SKM-1 (cell line): ENCODE data around the gene LAMC2.
"Not testable (repeated sequence)": the region's sequence is repeated elsewhere in the genome, so short reads cannot be mapped to it uniquely, and the experiment has no call there.

ENCODE experiments used
- DNase-seq: peaks from one replicate; lab custom pipeline; 2025; ENCODE audit not compliant: unreplicated experiment; lab: John Stamatoyannopoulos, UW

Gene LAMC2

GRCh38 chr1:183185941-183186490, at the start of gene LAMC2:
Gene LAMC2, plus strand, starts transcription at chr1:183186264. Its CDS starts 89 bp downstream, at chr1:183186353.
- no peak for DNase-seq

DNA sequence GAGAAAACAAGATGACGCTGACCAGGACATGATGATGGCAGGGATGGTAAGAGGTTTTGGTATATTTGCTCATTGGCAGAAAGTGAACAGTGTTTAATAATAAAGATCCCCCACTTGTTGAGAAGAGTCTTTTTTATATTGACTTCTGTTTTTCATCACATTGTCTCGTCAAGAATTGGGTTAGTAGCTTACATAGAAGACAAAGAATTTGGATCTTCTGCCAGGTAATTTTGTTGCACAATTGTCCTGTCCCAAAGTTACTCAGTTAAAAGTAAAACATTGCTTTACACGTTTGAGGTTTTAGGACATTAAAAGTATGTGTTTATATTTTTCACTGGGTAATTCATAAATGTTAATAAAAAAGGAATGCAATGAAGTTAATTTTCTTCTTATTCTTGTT, 48.3 kb upstream of the LAMC2 start:
- DNase-seq: no peak

DNA sequence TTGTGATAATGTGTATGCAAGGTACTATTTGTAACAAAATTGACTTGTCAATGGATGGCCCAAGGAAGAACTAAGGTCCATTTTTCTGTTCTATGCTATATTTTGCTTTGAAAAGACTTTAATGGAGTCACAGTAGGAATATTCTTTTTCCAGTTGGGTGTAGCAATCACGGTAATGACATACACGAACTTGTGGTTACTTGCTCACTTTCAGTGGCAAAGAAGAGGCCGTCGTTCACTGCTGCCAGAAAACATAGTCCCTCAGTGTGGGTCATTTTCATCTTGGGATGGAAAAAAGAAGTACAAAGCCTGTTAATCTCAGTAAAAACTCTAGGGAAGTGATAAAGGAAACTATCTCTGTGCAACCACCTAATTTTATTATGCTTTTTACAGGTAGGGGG, 47.8 kb upstream of the LAMC2 start:
- no peak for DNase-seq

DNA sequence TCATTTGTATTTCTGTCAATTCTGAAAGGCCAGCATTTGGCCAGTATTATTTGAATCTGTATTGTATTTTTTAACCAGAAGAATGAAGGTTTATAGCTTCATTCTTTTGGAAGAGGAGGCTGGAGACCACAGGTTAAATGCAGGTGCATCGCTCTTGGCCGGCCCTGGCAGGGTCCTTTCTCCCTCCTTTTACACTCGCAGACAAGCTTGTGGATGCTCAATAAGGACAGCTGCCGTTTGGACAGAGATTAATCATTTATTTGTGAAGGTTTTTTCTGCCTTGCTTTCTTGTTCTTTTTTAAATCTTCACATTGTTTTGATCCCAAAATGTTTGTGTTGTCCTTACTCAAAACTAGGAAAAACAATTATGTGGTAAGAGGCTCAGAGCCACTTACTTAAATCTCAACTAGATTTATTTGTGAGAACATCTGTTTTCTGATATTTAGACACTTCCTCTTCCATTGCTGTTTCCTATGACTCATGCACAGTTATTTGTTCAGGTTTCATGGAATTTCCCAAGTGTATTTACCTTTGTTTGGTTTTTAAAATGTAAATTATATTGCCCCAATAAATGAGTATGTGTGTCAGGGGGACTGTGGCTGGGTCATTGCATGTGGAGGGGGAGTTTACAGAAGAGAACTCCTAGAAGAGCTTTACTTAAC, 46.7 kb upstream of the LAMC2 start:
- no peak for DNase-seq

DNA sequence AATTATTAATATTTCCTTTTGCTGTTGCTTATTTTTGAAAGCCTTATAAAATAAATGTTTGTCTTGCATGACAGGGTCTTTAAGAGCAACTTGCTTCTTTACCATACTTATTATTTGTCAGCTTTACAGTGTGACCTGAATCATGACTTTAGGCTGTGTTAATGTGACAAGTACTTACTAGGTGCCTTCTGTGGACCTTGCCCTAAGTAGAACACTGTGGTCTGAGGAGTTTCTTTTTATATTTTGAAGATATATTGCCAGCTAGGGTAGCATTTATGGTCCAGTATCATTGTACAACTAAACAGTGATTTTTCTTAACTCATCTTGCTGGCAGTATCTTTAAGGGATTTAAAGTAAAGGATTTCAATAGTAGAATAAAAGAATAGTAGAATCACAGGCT, 45.4 kb upstream of the LAMC2 start:
- no peak for DNase-seq

DNA sequence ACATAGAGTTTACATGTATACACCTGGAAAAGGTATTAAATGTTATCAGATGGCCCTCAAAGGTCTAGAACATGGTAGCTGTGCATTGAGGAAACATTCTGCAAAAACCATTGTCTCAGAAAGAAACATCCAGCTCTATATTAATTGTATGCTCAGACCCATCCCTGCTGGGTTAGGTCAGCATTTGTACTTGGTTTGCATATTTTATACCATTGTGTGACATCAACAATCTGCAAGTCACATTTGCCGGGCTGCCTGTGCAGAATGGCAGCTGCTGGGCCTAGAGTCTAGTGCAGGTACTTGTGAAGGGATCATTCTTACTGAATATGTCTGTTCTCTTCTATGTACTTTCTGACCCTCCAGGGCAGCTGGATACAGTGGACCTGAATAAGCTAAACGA, 43.9 kb upstream of the LAMC2 start:
- DNase-seq: no peak

GRCh38 chr1:183143576-183144315, 42.3 kb upstream of the LAMC2 start:
- no peak for DNase-seq

DNA sequence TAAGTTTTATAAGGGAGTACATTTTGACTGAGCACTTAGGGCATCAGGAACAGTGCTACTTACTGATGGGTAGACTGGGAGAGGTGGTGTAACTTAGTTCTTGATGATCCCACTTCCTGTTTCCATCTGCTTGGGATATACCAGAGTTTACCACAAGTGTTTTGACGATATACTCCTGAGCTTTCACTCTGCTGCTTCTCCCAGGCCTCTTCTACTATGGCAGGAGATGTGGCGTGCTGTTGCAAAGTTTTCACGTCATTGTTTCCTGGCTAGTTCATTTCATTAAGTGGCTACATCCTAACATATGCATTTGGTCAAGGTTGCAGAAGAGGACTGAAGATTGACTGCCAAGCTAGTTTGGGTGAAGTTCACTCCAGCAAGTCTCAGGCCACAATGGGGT, 41.3 kb upstream of the LAMC2 start:
- DNase-seq: peak; percentile 27

DNA sequence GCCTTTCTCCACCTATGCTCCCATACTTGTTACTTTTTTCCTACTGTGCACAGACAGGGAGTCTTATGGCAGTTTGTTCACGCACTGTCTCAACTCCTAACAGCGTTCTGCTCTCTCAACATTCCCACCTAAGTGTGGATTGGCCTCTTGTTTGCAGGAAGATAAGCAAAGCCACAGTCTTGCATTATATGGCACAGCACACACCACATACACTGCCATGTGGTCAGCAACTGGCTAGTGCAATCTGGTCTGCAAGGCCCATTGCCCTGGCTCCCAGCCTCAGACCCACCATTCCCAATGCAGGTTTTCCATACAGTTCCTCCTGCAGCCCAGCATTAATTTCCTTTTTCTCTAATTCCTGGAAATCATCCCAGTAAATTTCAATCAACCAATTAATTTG, 38.3 kb upstream of the LAMC2 start:
- DNase-seq: no peak

GRCh38 chr1:183148599-183148998, 37.5 kb upstream of the LAMC2 start:
- no peak for DNase-seq

- DNase-seq: no peak
Measured at GRCh38 chr1:183149273-183149672, 36.8 kb upstream of the LAMC2 start.

DNA sequence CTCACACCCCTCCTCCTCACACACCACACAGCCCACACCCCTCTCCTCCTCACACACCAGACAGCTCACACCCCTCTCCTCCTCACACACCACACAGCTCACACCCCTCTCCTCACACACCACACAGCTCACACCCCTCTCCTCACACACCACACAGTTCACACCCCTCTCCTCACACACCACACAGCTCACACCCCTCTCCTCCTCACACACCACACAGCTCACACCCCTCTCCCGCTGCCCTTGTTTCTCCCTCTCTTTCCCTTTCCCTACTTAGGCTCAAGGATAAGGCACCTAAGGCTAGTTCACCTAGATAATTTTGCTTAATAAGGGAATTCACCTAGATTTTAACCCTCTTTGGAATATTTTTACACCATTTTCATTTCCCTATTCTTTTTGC, 36.0 kb upstream of the LAMC2 start:
- not testable (repeated sequence) for DNase-seq

DNA sequence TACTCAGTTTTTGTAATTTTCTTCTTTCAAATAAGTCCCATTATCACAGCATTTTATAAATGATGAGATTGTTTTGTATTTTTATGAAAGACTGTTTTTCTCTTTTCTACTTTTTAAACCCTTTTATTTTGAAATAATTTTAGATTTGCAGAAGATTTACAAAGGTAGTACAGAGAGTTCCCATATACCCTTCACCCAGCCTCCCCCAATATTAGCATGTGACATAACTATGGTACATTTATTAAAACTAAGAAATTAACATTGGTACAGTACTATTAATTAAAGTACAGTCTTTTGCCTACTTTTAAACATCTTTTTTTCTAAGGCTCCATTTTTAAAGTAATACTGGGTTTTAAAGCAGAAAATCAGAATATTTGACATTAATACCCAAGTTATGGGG, 35.6 kb upstream of the LAMC2 start:
- DNase-seq: no peak

GRCh38 chr1:183152180-183152579, 33.9 kb upstream of the LAMC2 start:
- DNase-seq: no peak

GRCh38 chr1:183155939-183156338, 30.1 kb upstream of the LAMC2 start:
- no peak for DNase-seq

DNA sequence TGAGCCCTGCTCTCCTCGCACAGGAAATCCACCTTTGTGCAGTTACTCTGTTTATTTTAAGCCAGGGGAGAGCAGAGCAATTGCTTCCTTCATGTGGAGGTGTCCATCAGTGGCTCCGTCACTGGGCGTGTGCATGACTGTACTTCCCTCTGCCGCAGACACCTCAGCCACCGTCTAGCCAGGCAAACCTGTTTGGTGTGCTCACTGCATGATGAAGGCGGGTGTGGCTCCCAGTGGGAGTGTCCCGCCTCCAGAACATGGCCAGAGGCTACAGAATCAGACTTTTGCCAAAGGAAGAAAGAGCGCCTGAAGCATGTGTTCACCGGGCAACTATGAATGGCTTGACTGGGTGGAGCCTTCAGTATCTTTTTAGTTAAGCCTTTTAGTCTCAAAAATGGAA, 26.1 kb upstream of the LAMC2 start:
- no peak for DNase-seq

- DNase-seq: no peak
Measured at GRCh38 chr1:183161391-183161790, 24.7 kb upstream of the LAMC2 start.

- no peak for DNase-seq
Measured at GRCh38 chr1:183163316-183163715, 22.7 kb upstream of the LAMC2 start.

DNA sequence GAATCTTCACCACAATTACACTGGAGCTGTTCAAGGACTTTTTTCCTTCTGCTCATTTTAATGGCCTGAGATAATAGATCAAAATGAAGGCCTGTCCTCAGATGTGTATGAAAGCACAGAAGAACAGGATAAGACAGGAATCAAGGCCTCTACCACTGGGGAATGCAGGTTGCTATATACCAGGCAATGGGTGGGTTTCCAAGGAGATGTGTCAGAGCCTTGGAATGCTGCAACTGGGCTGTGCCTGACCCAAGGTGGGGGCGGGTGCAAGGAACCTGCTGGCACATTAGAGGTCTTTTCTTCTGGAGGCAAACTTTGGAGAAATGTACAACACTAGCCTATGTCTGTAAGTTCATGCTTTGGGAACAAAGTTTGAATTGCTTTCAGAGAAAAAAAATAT, 21.7 kb upstream of the LAMC2 start:
- no peak for DNase-seq

GRCh38 chr1:183164963-183165362, 21.1 kb upstream of the LAMC2 start:
- DNase-seq: no peak

DNA sequence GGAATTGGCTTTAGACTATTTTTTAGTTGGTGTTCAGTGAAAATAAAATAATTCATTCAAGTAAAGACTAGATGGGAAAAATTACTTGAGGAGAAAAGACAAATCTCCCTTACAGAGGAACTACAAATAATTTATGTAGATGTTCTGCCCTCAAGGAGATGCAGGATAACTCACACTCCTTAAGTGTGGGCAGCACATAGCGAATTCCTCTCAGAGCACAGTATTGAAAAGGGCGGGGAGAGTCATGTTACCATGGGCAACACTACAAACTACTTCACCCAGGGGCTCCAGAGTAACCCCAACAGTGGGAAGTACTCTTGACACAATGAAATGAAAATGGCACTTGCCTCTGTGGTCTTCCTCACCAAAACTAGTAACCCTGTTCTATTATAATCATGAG, 20.6 kb upstream of the LAMC2 start:
- DNase-seq: no peak

- no peak for DNase-seq
Measured at GRCh38 chr1:183166454-183166853, 19.6 kb upstream of the LAMC2 start.

GRCh38 chr1:183167676-183168075, 18.4 kb upstream of the LAMC2 start:
- no peak for DNase-seq
